Naive thymus-derived CD4-positive, alpha-beta T cell (primary cell): ENCODE results near the gene CAMLG. TPM values are rescaled to one million over a fixed set of nuclear protein-coding genes. Genes with fewer than 3 reads are reported as not detected.

ENCODE experiments used
- ATAC-seq: fragments of 150-1000 bp; cut with Tn5 transposase; 2 replicates; pipeline ENCODE4 v1.10.0; 2021; ENCODE audit warnings: mild to moderate bottlenecking, moderate library complexity
- CTCF ChIA-PET: fragments of 350-600 bp; sonication (Branson Sonifier 250); formaldehyde crosslinking; loops from one replicate; lab custom pipeline; 2021; ENCODE audit warnings: antibody characterized with exemption; lab: Charles Lee
- POLR2A ChIA-PET: fragments of 350-600 bp; sonication (Branson Sonifier 250); formaldehyde crosslinking; loops from one replicate; lab custom pipeline; 2021; ENCODE audit warnings: antibody characterized with exemption, inconsistent platforms; lab: Charles Lee
- DNase-seq, 9 donors: peaks; one replicate each; pipeline versions ENCODE4 v3.0.0 to v3.0.0-alpha.2; 2020 to 2022; ENCODE audit warnings: mixed read lengths in 1 of 9
- H3K27ac ChIP-seq: one replicate; pipeline ENCODE4 v1.7.0; 2013; ENCODE audit warnings: mild to moderate bottlenecking, low read depth, low read length, moderate library complexity
- H3K27me3 ChIP-seq, 2 donors: one replicate each; pipeline ENCODE4 v1.7.0; 2013; ENCODE audit warnings: low read length in 2 of 2, mild to moderate bottlenecking in 2 of 2, moderate library complexity in 2 of 2; ENCODE audit not compliant: control insufficient read depth in 2 of 2, insufficient read depth in 2 of 2
- H3K36me3 ChIP-seq, 3 experiments: 1 replicate in 2 of 3; 2 replicates in 1 of 3; pipeline ENCODE4 v1.7.0; 2013; ENCODE audit warnings: low read length in 3 of 3, mild to moderate bottlenecking in 3 of 3, moderate library complexity in 1 of 3; ENCODE audit not compliant: insufficient read depth in 3 of 3, control insufficient read depth in 2 of 3
- H3K4me1 ChIP-seq, 2 donors: one replicate each; pipeline ENCODE4 v1.7.0; 2013; ENCODE audit warnings: low read length in 2 of 2, mild to moderate bottlenecking in 2 of 2, moderate library complexity in 1 of 2; ENCODE audit not compliant: control insufficient read depth in 2 of 2, insufficient read depth in 2 of 2
- H3K4me3 ChIP-seq: 2 replicates; pipeline ENCODE4 v1.7.0; 2013; ENCODE audit warnings: mild to moderate bottlenecking, low read length
- H3K9me3 ChIP-seq, 3 experiments: 1 replicate in 2 of 3; 2 replicates in 1 of 3; pipeline ENCODE4 v1.7.0; 2013; ENCODE audit warnings: low read length in 3 of 3; ENCODE audit not compliant: control insufficient read depth in 2 of 3
- H3K27ac Mint-ChIP-seq, 9 donors: one replicate each; pipeline ENCODE4 v1.8.0; 2020 to 2022; ENCODE audit warnings: mixed read lengths in 9 of 9, mild to moderate bottlenecking in 8 of 9, moderate library complexity in 5 of 9, inconsistent platforms in 2 of 9
- H3K27me3 Mint-ChIP-seq, 5 donors: one replicate each; pipeline ENCODE4 v1.8.0; 2021 to 2022; ENCODE audit warnings: mixed read lengths in 5 of 5, mild to moderate bottlenecking in 1 of 5
- H3K36me3 Mint-ChIP-seq, 5 donors: one replicate each; pipeline ENCODE4 v1.8.0; 2020 to 2022; ENCODE audit warnings: mixed read lengths in 5 of 5, mild to moderate bottlenecking in 3 of 5, inconsistent platforms in 1 of 5
- H3K4me1 Mint-ChIP-seq, 7 donors: one replicate each; pipeline ENCODE4 v1.8.0; 2020 to 2022; ENCODE audit warnings: mixed read lengths in 7 of 7, mild to moderate bottlenecking in 3 of 7, inconsistent platforms in 1 of 7
- H3K4me3 Mint-ChIP-seq, 10 donors: one replicate each; pipeline ENCODE4 v1.8.0; 2020 to 2022; ENCODE audit warnings: mild to moderate bottlenecking in 10 of 10, mixed read lengths in 10 of 10, moderate library complexity in 6 of 10, inconsistent platforms in 2 of 10
- H3K9me3 Mint-ChIP-seq, 11 donors: one replicate each; pipeline ENCODE4 v1.8.0; 2020 to 2022; ENCODE audit warnings: mixed read lengths in 11 of 11, mild to moderate bottlenecking in 4 of 11, inconsistent platforms in 1 of 11, moderate library complexity in 1 of 11
- intact Hi-C, 2 donors: fragments of 100-400 bp; cut with micrococcal nuclease; formaldehyde crosslinking; loops; one replicate each; pipeline ENCODE4 v1.15.1; 2023
- polyA plus RNA-seq, 2 donors: library from polyadenylated mRNA; unstranded; fragments of 300-500 nt; fragmentation: Illumina TruSeq; gene quantifications; one replicate each; pipeline ENCODE4 v1.2.3, GENCODE V29; 2021
- total RNA-seq, 6 experiments: library from RNA in 5 of 6; stranded (reverse) in 5 of 6; gene quantifications; 1 replicate in 5 of 6; 2 replicates in 1 of 6; pipeline ENCODE4 v1.2.3 and lab custom pipeline; 2021 to 2026

Gene CAMLG
- total and polyA plus RNA-seq, 7 experiments from 2014 or later, result 20.4 to 40.0 (median 32.6) TPM

DNA sequence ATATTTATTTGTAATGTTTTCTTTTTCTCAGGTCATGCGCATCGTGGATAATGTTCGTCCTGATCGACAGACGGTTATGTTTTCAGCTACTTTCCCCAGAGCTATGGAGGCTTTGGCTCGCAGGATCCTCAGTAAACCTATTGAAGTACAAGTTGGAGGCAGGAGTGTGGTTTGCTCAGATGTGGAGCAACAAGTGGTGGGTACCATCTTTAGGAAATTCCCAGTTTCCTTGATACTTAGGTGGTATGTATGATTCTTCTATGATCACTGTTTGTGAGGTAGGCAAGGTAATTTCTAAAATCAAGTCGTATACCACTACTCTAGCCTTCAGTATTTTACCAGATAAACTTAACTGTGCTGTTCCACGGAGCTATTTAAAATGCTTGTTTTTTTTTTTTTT is 56.5 kb downstream of the CAMLG start:
- Histone ChIP-seq H3K27ac (no peak overlapping the region), H3K4me3 (no peak overlapping the region), H3K36me3 (peaks cover 0 to 88% (median 35%) of the 10 kb centered on the region in 3 experiments), H3K4me1 (no peaks in the 10 kb centered on the region), H3K9me3 (no peaks in the 10 kb centered on the region), H3K27me3 (no peaks in the 10 kb centered on the region)
- ChIA-PET POLR2A (no interaction called here), CTCF (no interaction called here)
- H3K4me1 Mint-ChIP-seq, result peaks cover 0 to 8% (median 4%) of the 10 kb centered on the region in 7 donors
- DNase-seq, result no peak
- no peaks in the 10 kb centered on the region for H3K9me3 Mint-ChIP-seq
- H3K4me3 Mint-ChIP-seq, result no peak overlapping the region
- intact Hi-C loops, result no loop called here
- no peak for ATAC-seq
- H3K27me3 Mint-ChIP-seq, result no peaks in the 10 kb centered on the region
- H3K36me3 Mint-ChIP-seq, result peaks cover 7 to 65% (median 26%) of the 10 kb centered on the region in 5 donors
- peak overlapping the region in 2 of 9 donors; percentile 18 to 28 for H3K27ac Mint-ChIP-seq

DNA sequence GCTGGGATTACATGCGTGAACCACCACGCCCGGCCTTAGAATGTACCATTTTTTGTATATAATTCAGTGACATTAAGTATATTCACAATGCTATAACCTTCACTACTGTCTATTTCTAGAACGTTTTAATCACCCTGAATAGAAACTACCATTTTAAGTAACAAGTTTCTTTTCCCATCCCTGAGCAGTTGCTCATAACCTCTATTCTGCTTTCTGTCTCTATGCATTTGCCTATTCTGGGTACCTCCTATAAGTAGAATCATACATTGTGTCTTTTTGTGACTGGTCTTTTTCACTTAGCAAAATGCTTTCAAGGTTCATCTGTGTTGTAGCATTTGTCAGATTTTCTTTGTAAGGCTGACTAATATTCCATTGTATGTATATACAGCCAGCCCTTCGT is 60.1 kb downstream of the CAMLG start:
- CTCF ChIA-PET, result interaction anchor here (1.1 kb wide), 1 partner anchor 13 kb away, joined by 6 read pairs; no protein-coding TSS in a partner anchor
- H3K4me3 Mint-ChIP-seq, result no peak overlapping the region

More for the DNA sequence above, 60.1 kb downstream of the CAMLG start:
- no peaks in the 10 kb centered on the region for H3K9me3 ChIP-seq
- H3K27me3 Mint-ChIP-seq, result no peaks in the 10 kb centered on the region
- H3K4me3 ChIP-seq, result no peak overlapping the region
- ATAC-seq, result no peak
- peaks cover 9 to 62% (median 25%) of the 10 kb centered on the region in 5 donors for H3K36me3 Mint-ChIP-seq
- no peak overlapping the region for H3K27ac ChIP-seq
- POLR2A ChIA-PET, result interaction anchor here (0.6 kb wide), 1 partner anchor 107 kb away, joined by 7 read pairs; the partner anchor contains the start of gene PCBD2
- no peaks in the 10 kb centered on the region for H3K9me3 Mint-ChIP-seq
- H3K4me1 Mint-ChIP-seq, result no peaks in the 10 kb centered on the region
- H3K36me3 ChIP-seq, result peaks cover 0 to 68% (median 19%) of the 10 kb centered on the region in 3 experiments
- H3K27ac Mint-ChIP-seq, result no peak overlapping the region
- no peak for DNase-seq
- H3K4me1 ChIP-seq, result no peaks in the 10 kb centered on the region
- intact Hi-C loops, result no loop called here
- no peaks in the 10 kb centered on the region for H3K27me3 ChIP-seq

Other genes starting within 250 kb of the CAMLG start
- gene JADE2, start 212.9 kb upstream of the CAMLG start, total RNA-seq, result 100 to 1,000 TPM in 4 of 5 experiments, 10 to 100 TPM in 1; 99.0 to 271 (median 153) TPM
- gene JADE2, start 212.9 kb upstream of the CAMLG start, polyA plus RNA-seq, result 10 to 100 TPM; 29.8 to 55.7 TPM
- gene SAR1B, start 105.7 kb upstream of the CAMLG start, total RNA-seq, result 10 to 100 TPM; 34.6 to 50.0 (median 40.9) TPM
- 10 to 100 TPM; 30.2 to 35.4 TPM for gene SAR1B, start 105.7 kb upstream of the CAMLG start, polyA plus RNA-seq
- gene SEC24A, start 89.8 kb upstream of the CAMLG start, total RNA-seq, result 10 to 100 TPM; 13.6 to 30.9 (median 16.0) TPM
- gene SEC24A, start 89.8 kb upstream of the CAMLG start, polyA plus RNA-seq, result 1 to 10 TPM; 5.6 to 9.6 TPM
- gene DDX46, start 20.2 kb downstream of the CAMLG start, total RNA-seq, result 10 to 100 TPM; 51.2 to 72.5 (median 64.2) TPM
- 10 to 100 TPM; 18.0 to 23.7 TPM for gene DDX46, start 20.2 kb downstream of the CAMLG start, polyA plus RNA-seq
- gene C5orf24, start 107.4 kb downstream of the CAMLG start, total RNA-seq, result 10 to 100 TPM; 20.3 to 42.7 (median 37.9) TPM
- 1 to 10 TPM; 6.5 to 8.4 TPM for gene C5orf24, start 107.4 kb downstream of the CAMLG start, polyA plus RNA-seq
- 10 to 100 TPM; 24.2 to 71.3 (median 36.8) TPM for gene TXNDC15, start 135.8 kb downstream of the CAMLG start, total RNA-seq
- gene TXNDC15, start 135.8 kb downstream of the CAMLG start, polyA plus RNA-seq, result 10 to 100 TPM; 13.2 to 13.4 TPM
- gene PCBD2, start 166.6 kb downstream of the CAMLG start, total RNA-seq, result 10 to 100 TPM; 10.6 to 15.8 (median 14.3) TPM
- gene PCBD2, start 166.6 kb downstream of the CAMLG start, polyA plus RNA-seq, result 10 to 100 TPM; 12.3 to 14.6 TPM
- 1 to 10 TPM in 2 of 5 experiments, under 1 TPM in 3; 0.53 to 1.5 (median 0.97) TPM for gene CATSPER3, start 229.4 kb downstream of the CAMLG start, total RNA-seq
- gene CATSPER3, start 229.4 kb downstream of the CAMLG start, polyA plus RNA-seq, result under 1 TPM; 0.45 to 0.81 TPM